BLaER1 treated with 17β-estradiol and CSF1 and Interleukin-3, amounts not matched to agents 10 nM and 100 nM (cell line): ENCODE data around the gene FGD2.

Experiments used
- H3K27ac ChIP-seq, 11 experiments: shearing (Covaris generic); formaldehyde crosslinking; 2 replicates each; pipeline ENCODE4 v1.8.1; 2022
- H3K27me3 ChIP-seq, 11 experiments: shearing (Covaris generic); formaldehyde crosslinking; 2 replicates each; pipeline ENCODE4 v1.8.1; 2022
- H3K36me3 ChIP-seq, 11 experiments: shearing (Covaris generic); formaldehyde crosslinking; 2 replicates each; pipeline ENCODE4 v1.8.1; 2022
- H3K4me1 ChIP-seq, 10 experiments: shearing (Covaris generic); formaldehyde crosslinking; 2 replicates each; pipeline ENCODE4 v1.8.1; 2022
- H3K4me2 ChIP-seq, 11 experiments: shearing (Covaris generic); formaldehyde crosslinking; 2 replicates each; pipeline ENCODE4 v1.8.1; 2022
- H3K4me3 ChIP-seq, 10 experiments: shearing (Covaris generic); formaldehyde crosslinking; 2 replicates each; pipeline ENCODE4 v1.8.1; 2022
- H3K9ac ChIP-seq, 11 experiments: shearing (Covaris generic); formaldehyde crosslinking; 2 replicates each; pipeline ENCODE4 v1.8.1; 2022
- H3K9me3 ChIP-seq, 11 experiments: shearing (Covaris generic); formaldehyde crosslinking; replicated peaks in 1 of 11; 2 replicates each; pipeline ENCODE4 v1.8.1; 2022
- H4K20me1 ChIP-seq, 11 experiments: shearing (Covaris generic); formaldehyde crosslinking; 2 replicates each; pipeline ENCODE4 v1.8.1; 2022
- Cebpa-rat ChIP-seq, 11 experiments: shearing (Covaris generic); IDR thresholded peaks; 2 replicates each; pipeline ENCODE4 v1.8.1; 2022

The FGD2 gene

GRCh38 chr6:36999061-36999750 is 6.2 kb upstream of the FGD2 start:
- Histone ChIP-seq H3K4me1 (peaks cover 55 to 89% (median 85%) of the 10 kb centered on the region in 10 experiments), H4K20me1 (no peaks in the 10 kb centered on the region), H3K36me3 (no peaks in the 10 kb centered on the region), H3K27ac (peak overlapping the region in 10 of 11 experiments; percentile 1 to 89 (median 71); a peak in 18 of 22 replicates), H3K9me3 (no peaks in the 10 kb centered on the region), H3K4me2 (peak overlapping the region; percentile 73 to 99 (median 87)), H3K4me3 (no peak overlapping the region; a peak in 1 of 20 replicates), H3K27me3 (no peaks in the 10 kb centered on the region), H3K9ac (peak overlapping the region in 10 of 11 experiments; percentile 43 to 79 (median 64); a peak in 17 of 22 replicates)
- TF ChIP-seq Cebpa-rat (IDR thresholded peaks at IDR 0.05) = no peak

DNA sequence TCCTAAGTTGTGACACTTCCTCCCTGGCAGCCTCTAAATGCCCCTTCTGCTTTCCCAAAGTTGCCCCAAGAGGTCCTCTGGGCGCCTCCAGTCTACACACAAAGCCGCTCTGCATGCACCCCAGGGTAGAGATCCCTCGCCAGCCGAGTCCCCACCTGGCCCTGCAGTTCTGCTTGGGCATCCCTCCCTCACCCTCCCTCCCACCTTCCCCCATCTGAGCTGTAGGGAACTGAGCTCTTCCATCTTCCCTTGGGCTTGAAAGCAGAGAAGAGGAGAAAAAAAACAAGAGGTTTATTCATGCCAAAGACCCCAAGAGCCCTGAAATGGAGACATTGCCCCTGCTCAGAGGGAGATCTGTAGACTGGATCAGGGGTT is 5.7 kb upstream of the FGD2 start:
- Histone ChIP-seq H3K4me2 (peak overlapping the region; percentile 73 to 99 (median 87); a peak in 21 of 22 replicates), H3K36me3 (no peaks in the 10 kb centered on the region), H4K20me1 (no peaks in the 10 kb centered on the region), H3K9ac (peak overlapping the region in 3 of 11 experiments; percentile 46 to 79 (median 72); a peak in 6 of 22 replicates), H3K27ac (peak overlapping the region in 6 of 11 experiments; percentile 70 to 89 (median 84); a peak in 11 of 22 replicates), H3K4me1 (peaks cover 60 to 94% (median 90%) of the 10 kb centered on the region in 10 experiments), H3K27me3 (no peaks in the 10 kb centered on the region), H3K4me3 (no peak overlapping the region), H3K9me3 (no peaks in the 10 kb centered on the region)
- no peak for TF ChIP-seq Cebpa-rat (IDR thresholded peaks at IDR 0.05)

- Histone ChIP-seq H3K4me3 (peak overlapping the region in 4 of 10 experiments; percentile 18 to 45 (median 36); a peak in 8 of 20 replicates), H4K20me1 (peaks cover 0 to 8% (median 0%) of the 10 kb centered on the region in 11 experiments; a peak in 3 of 22 replicates), H3K9ac (peak overlapping the region in 10 of 11 experiments; percentile 28 to 79 (median 62); a peak in 19 of 22 replicates), H3K4me2 (peak overlapping the region; percentile 86 to 99 (median 96)), H3K36me3 (peaks cover 0 to 3% (median 0%) of the 10 kb centered on the region in 11 experiments; a peak in 2 of 22 replicates), H3K4me1 (peaks cover 78 to 100% (median 100%) of the 10 kb centered on the region in 10 experiments), H3K27ac (peak overlapping the region in 10 of 11 experiments; percentile 27 to 88 (median 76); a peak in 19 of 22 replicates), H3K9me3 (no peaks in the 10 kb centered on the region), H3K27me3 (no peaks in the 10 kb centered on the region)
- no peak for TF ChIP-seq Cebpa-rat (IDR thresholded peaks at IDR 0.05)
Measured at GRCh38 chr6:37004044-37004980, 1.1 kb upstream of the FGD2 start.

DNA sequence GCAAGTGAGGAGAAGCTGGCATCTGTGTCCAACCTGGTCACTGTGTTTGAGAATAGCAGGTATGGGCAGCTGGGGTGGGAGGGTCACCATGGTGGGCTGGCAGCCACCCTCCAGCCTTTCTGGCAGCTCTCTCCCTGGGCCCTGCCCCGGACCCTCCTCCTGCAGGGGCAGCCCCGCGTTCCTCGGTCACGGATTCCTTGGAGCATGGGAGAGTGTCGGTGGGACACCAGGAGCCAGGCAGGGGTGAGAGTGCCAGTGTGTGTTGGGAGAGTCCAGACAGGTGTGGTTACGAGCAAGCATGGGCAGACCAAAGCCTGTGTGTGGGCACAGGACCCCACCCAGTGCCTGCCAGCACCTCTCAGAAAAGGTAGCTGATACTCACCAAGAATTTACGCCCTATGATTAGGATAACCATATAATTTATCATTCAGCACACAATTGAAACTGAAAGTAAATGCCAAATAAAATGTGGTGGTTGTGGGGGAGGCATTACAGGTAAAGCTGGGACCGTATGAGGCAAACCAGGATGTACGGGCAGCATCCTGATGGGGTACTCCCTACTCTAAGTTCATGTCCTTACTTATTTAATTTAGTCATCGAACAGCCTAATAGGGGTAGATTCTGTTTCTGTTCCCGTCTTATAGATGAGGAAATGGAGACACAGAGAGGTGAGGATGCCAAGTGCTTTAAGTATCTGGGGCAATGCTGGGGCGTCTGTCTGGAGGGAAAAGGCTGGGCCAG is 542 bp downstream of the FGD2 start:
- H3K9ac ChIP-seq = peak overlapping the region; percentile 62 to 79 (median 71); a peak in 21 of 22 replicates
- H3K4me3 ChIP-seq = peak overlapping the region; percentile 32 to 70 (median 54); a peak in 19 of 20 replicates
- H3K27me3 ChIP-seq = no peaks in the 10 kb centered on the region
- no peak for TF ChIP-seq Cebpa-rat (IDR thresholded peaks at IDR 0.05)
- H3K36me3 ChIP-seq = peaks cover 0 to 20% (median 0%) of the 10 kb centered on the region in 11 experiments; a peak in 5 of 22 replicates
- H3K4me1 ChIP-seq = peaks cover 83 to 99% (median 91%) of the 10 kb centered on the region in 10 experiments
- H3K9me3 ChIP-seq = no peaks in the 10 kb centered on the region
- H3K4me2 ChIP-seq = peak overlapping the region; percentile 86 to 99 (median 96)
- H3K27ac ChIP-seq = peak overlapping the region; percentile 35 to 88 (median 76); a peak in 21 of 22 replicates
- H4K20me1 ChIP-seq = peaks cover 0 to 21% (median 0%) of the 10 kb centered on the region in 11 experiments; a peak in 4 of 22 replicates

- H3K27ac ChIP-seq = peak overlapping the region; percentile 36 to 88 (median 75); a peak in 17 of 22 replicates
- H3K27me3 ChIP-seq = no peaks in the 10 kb centered on the region
- peaks cover 0 to 30% (median 0%) of the 10 kb centered on the region in 11 experiments; a peak in 4 of 22 replicates for H4K20me1 ChIP-seq
- peak overlapping the region in 10 of 11 experiments; percentile 62 to 79 (median 71); a peak in 12 of 22 replicates for H3K9ac ChIP-seq
- no peaks in the 10 kb centered on the region for H3K9me3 ChIP-seq
- H3K36me3 ChIP-seq = peaks cover 0 to 29% (median 0%) of the 10 kb centered on the region in 11 experiments; a peak in 5 of 22 replicates
- H3K4me2 ChIP-seq = peak overlapping the region; percentile 86 to 99 (median 96)
- no peak for TF ChIP-seq Cebpa-rat (IDR thresholded peaks at IDR 0.05)
- peak overlapping the region in 7 of 10 experiments; percentile 50 to 70 (median 60); a peak in 14 of 20 replicates for H3K4me3 ChIP-seq
- peaks cover 81 to 99% (median 91%) of the 10 kb centered on the region in 10 experiments for H3K4me1 ChIP-seq
Measured at GRCh38 chr6:37006793-37007339, 1.4 kb downstream of the FGD2 start.

- TF ChIP-seq Cebpa-rat (IDR thresholded peaks at IDR 0.05) = no peak
- Histone ChIP-seq H3K27me3 (no peaks in the 10 kb centered on the region), H3K4me2 (peak overlapping the region; percentile 86 to 99 (median 96)), H3K9me3 (no peaks in the 10 kb centered on the region), H4K20me1 (peaks cover 0 to 36% (median 0%) of the 10 kb centered on the region in 11 experiments; a peak in 4 of 22 replicates), H3K9ac (peak overlapping the region in 8 of 11 experiments; percentile 4 to 78 (median 54); a peak in 11 of 22 replicates), H3K36me3 (peaks cover 0 to 35% (median 0%) of the 10 kb centered on the region in 11 experiments; a peak in 5 of 22 replicates), H3K4me3 (peak overlapping the region in 6 of 10 experiments; percentile 52 to 70 (median 62); a peak in 10 of 20 replicates), H3K27ac (peak overlapping the region in 9 of 11 experiments; percentile 33 to 80 (median 62); a peak in 15 of 22 replicates), H3K4me1 (peaks cover 76 to 99% (median 91%) of the 10 kb centered on the region in 10 experiments)
Measured at GRCh38 chr6:37007340-37008043, 2.0 kb downstream of the FGD2 start.
